HCT116 (cell line): ENCODE results near the gene AKR1B1. TPM values are rescaled to one million over a fixed set of nuclear protein-coding genes. Genes with fewer than 3 reads are reported as not detected.
A peak's percentile ranks its signal among the peaks of the same experiment; 100 is the strongest.

Experiments
- ATAC-seq: fragments of 200-7000 bp; cut with Tn5 transposase; 2 replicates; pipeline ENCODE4 v1.9.1; 2020; ENCODE audit warnings: mild to moderate bottlenecking, moderate library complexity
- BruUV-seq: library from RNA; stranded (reverse); fragments of 400-500 nt; replicated peaks from 2 replicates; lab custom pipeline; 2021; lab: Mats Ljungman, UMichigan
- CTCF ChIA-PET: fragments of 300-600 bp; sonication (Branson Sonifier 250); formaldehyde crosslinking; loops from one replicate; lab custom pipeline; 2021; ENCODE audit warnings: antibody characterized with exemption; lab: Charles Lee
- POLR2A ChIA-PET: fragments of 300-600, 350-600 bp; sonication (Branson Sonifier 250); formaldehyde crosslinking; loops from one replicate; lab custom pipeline; 2021; ENCODE audit warnings: antibody characterized with exemption; lab: Charles Lee
- RAD21 ChIA-PET, 2 experiments: fragments of 300-600 bp; sonication (Branson Sonifier 250); formaldehyde crosslinking; loops; one replicate each; lab custom pipeline; 2023; ENCODE audit warnings: low total read pairs in 2 of 2; ENCODE audit not compliant: uncharacterized antibody in 2 of 2, unreplicated experiment in 2 of 2, low non-redundant PET in 1 of 2; lab: Charles Lee
- DNase-seq: peaks from one replicate; pipeline ENCODE4 v3.0.0-alpha.2; 2010; ENCODE audit warnings: low read depth, low spot score
- H2AFZ ChIP-seq: fragments of 200-600 bp; shearing (Covaris generic), sonication (generic); 2 replicates; pipeline ENCODE4 v1.6.1; 2017; ENCODE audit warnings: low read depth, mixed run types, mixed read lengths, antibody characterized with exemption, low read length; ENCODE audit not compliant: poor library complexity, severe bottlenecking
- H3K27ac ChIP-seq: 2 replicates; pipeline ENCODE4 v1.5.1; 2012; ENCODE audit warnings: low read depth, low read length
- H3K27me3 ChIP-seq: fragments of 200-600 bp; sonication (generic); 2 replicates; pipeline ENCODE4 v1.6.1; 2016; ENCODE audit warnings: mixed run types, low read length, mixed read lengths; ENCODE audit not compliant: insufficient read depth
- H3K36me3 ChIP-seq, 2 experiments: fragments of 200-500 bp in 1 of 2; fragments of 200-600 bp in 1 of 2; sonication (Bioruptor generic) in 1 of 2; sonication (generic) in 1 of 2; 2 replicates each; pipeline versions ENCODE4 v1.5.1 to v1.6.1; 2014 to 2016; ENCODE audit warnings: low read length in 2 of 2, inconsistent platforms in 1 of 2, mixed read lengths in 1 of 2, mixed run types in 1 of 2; ENCODE audit not compliant: insufficient read depth in 2 of 2, control insufficient read depth in 1 of 2
- H3K4me1 ChIP-seq, 2 experiments: fragments of 200-600 bp in 1 of 2; sonication (generic) in 1 of 2; 2 replicates each; pipeline versions ENCODE4 v1.5.1 to v1.6.1; 2012 to 2017; ENCODE audit warnings: low read length in 2 of 2, inconsistent platforms in 1 of 2, mild to moderate bottlenecking in 1 of 2, mixed read lengths in 1 of 2, mixed run types in 1 of 2, moderate library complexity in 1 of 2; ENCODE audit not compliant: insufficient read depth in 2 of 2, control insufficient read depth in 1 of 2
- H3K4me2 ChIP-seq: fragments of 200-600 bp; sonication (generic); 2 replicates; pipeline ENCODE4 v1.6.1; 2017; ENCODE audit warnings: mixed run types, low read length, mixed read lengths
- H3K4me3 ChIP-seq, 2 experiments: fragments of 200-600 bp in 1 of 2; sonication (generic) in 1 of 2; replicated peaks in 1 of 2; 2 replicates each; pipeline ENCODE4 v1.5.1; 2011 to 2016; ENCODE audit warnings: low read length in 2 of 2, control low read depth in 1 of 2, low read depth in 1 of 2, mild to moderate bottlenecking in 1 of 2, mixed read lengths in 1 of 2, mixed run types in 1 of 2
- H3K79me2 ChIP-seq: fragments of 200-600 bp; sonication (generic); 2 replicates; pipeline ENCODE4 v1.6.1; 2017; ENCODE audit warnings: mild to moderate bottlenecking, mixed run types, low read length, moderate library complexity, mixed read lengths; ENCODE audit not compliant: insufficient read depth
- H3K9ac ChIP-seq: fragments of 200-600 bp; sonication (generic); 2 replicates; pipeline ENCODE4 v1.6.1; 2016; ENCODE audit warnings: low read length, mixed read lengths
- H3K9me2 ChIP-seq: fragments of 200-600 bp; sonication (generic), shearing (Covaris generic); 2 replicates; pipeline ENCODE4 v1.6.1; 2017; ENCODE audit warnings: mixed run types, mild to moderate bottlenecking, moderate library complexity; ENCODE audit not compliant: insufficient read depth
- H3K9me3 ChIP-seq, 2 experiments: fragments of 200-500 bp in 1 of 2; fragments of 200-600 bp in 1 of 2; sonication (Bioruptor generic) in 1 of 2; sonication (generic) in 1 of 2; 2 replicates each; pipeline ENCODE4 v1.6.1; 2014 to 2017; ENCODE audit warnings: low read length in 2 of 2, mixed read lengths in 2 of 2, inconsistent platforms in 1 of 2, low read depth in 1 of 2, mild to moderate bottlenecking in 1 of 2, mixed run types in 1 of 2, moderate library complexity in 1 of 2; ENCODE audit not compliant: control insufficient read depth in 1 of 2, insufficient read depth in 1 of 2
- H4K20me1 ChIP-seq: fragments of 200-600 bp; sonication (generic), shearing (Covaris generic); 2 replicates; pipeline ENCODE4 v1.6.1; 2017; ENCODE audit warnings: mixed run types, mild to moderate bottlenecking, moderate library complexity; ENCODE audit not compliant: insufficient read depth
- CTCF ChIP-seq, 3 experiments: fragments of 200-600 bp in 1 of 3; sonication (generic) in 1 of 3; IDR thresholded peaks in 2 of 3; conservative IDR thresholded peaks in 1 of 3; 2 replicates each; pipeline ENCODE4 v1.5.1; 2012 to 2017; ENCODE audit warnings: low read depth in 2 of 3, low read length in 2 of 3, antibody characterized with exemption in 1 of 3, borderline replicate concordance in 1 of 3, control low read depth in 1 of 3, mild to moderate bottlenecking in 1 of 3, mixed read lengths in 1 of 3, mixed run types in 1 of 3, moderate library complexity in 1 of 3; ENCODE audit not compliant: insufficient read depth in 1 of 3
- EZH2 ChIP-seq: fragments of 200-600 bp; sonication (generic); IDR thresholded peaks from 2 replicates; pipeline ENCODE4 v1.6.1; 2017; ENCODE audit warnings: antibody characterized with exemption, mixed run types
- EZH2phosphoT487 ChIP-seq: fragments of 200-600 bp; IDR thresholded peaks from 2 replicates; pipeline ENCODE4 v1.6.1; 2018; ENCODE audit warnings: antibody characterized with exemption, borderline replicate concordance
- FOSL1 ChIP-seq: IDR thresholded peaks from 2 replicates; pipeline ENCODE4 v1.6.1; 2012; ENCODE audit warnings: low read depth
- JUND ChIP-seq: IDR thresholded peaks from 2 replicates; pipeline ENCODE4 v1.6.1; 2012
- POLR2A ChIP-seq: IDR thresholded peaks from 2 replicates; pipeline ENCODE4 v1.7.0; 2011; ENCODE audit warnings: borderline replicate concordance; ENCODE audit not compliant: insufficient read depth, insufficient read length; ENCODE audit errors: extremely low read depth
- POLR2AphosphoS5 ChIP-seq: IDR thresholded peaks from 2 replicates; pipeline ENCODE4 v1.6.1; 2011; ENCODE audit warnings: mild to moderate bottlenecking, low read depth, low read length, moderate library complexity
- RAD21 ChIP-seq: IDR thresholded peaks from 2 replicates; pipeline ENCODE4 v1.6.1; 2012; ENCODE audit warnings: low read depth, mild to moderate bottlenecking
- SIN3A ChIP-seq: IDR thresholded peaks from 2 replicates; pipeline ENCODE4 v1.6.1; 2012; ENCODE audit warnings: low read depth
- SP1 ChIP-seq: IDR thresholded peaks from 2 replicates; pipeline ENCODE4 v1.6.1; 2012; ENCODE audit warnings: low read depth
- SRF ChIP-seq: IDR thresholded peaks from 2 replicates; pipeline ENCODE4 v1.6.1; 2012; ENCODE audit warnings: low read depth
- intact Hi-C: fragments of 100-400 bp; cut with micrococcal nuclease; formaldehyde crosslinking; loops from 2 replicates; pipeline ENCODE4 v1.10.0; 2022
- total RNA-seq: library from RNA; stranded (reverse); gene quantifications from one replicate; pipeline ENCODE4 v1.2.1, GENCODE V29; 2021; ENCODE audit not compliant: unreplicated experiment
- TF ChIP-seq, protein P1 (sequence below): IDR thresholded peaks from 2 replicates; pipeline ENCODE4 v1.6.1; 2012
- TF ChIP-seq, protein P2 (sequence below): IDR thresholded peaks from 2 replicates; pipeline ENCODE4 v1.6.1; 2011; ENCODE audit warnings: mild to moderate bottlenecking, low read length, moderate library complexity; ENCODE audit not compliant: insufficient replicate concordance; ENCODE audit errors: extremely low read depth

Gene AKR1B1
- total RNA-seq, 1 experiment from 2014 or later = 56.8 TPM

- TF ChIP-seq CTCF (IDR thresholded peaks at IDR 0.05 in 2 of 3, conservative IDR thresholded peaks at IDR 0.05 in 1 of 3; ENCODE audit: borderline replicate concordance in 1 of 3, insufficient read depth in 1 of 3, low read depth in 2 of 3, low read length in 2 of 3) (no peak), FOSL1 (no peak), JUND (no peak), EZH2 (no peak)
Observed at GRCh38 chr7:134425777-134426176, 33.1 kb downstream of the AKR1B1 start (continued).

GRCh38 chr7:134422638-134423037, 36.3 kb downstream of the AKR1B1 start:
- no peaks in the 10 kb centered on the region for H3K79me2 ChIP-seq
- ChIA-PET CTCF (interaction anchor here (1.7 kb wide), 1 partner anchor 10 kb away, joined by 6 read pairs; no protein-coding TSS in a partner anchor), RAD21 (interaction anchor here in 1 of 2 experiments (0.9 to 1.0 kb wide), 2 partner anchors 10 to 186 kb away, joined by 3 to 4 read pairs; no protein-coding TSS in a partner anchor), POLR2A (no interaction called here)
- H3K9me3 ChIP-seq = no peaks in the 10 kb centered on the region
- no TSS peak for BruUV-seq
- TF ChIP-seq POLR2A = no peak
- TF ChIP-seq RAD21 = no peak
- no peak for TF ChIP-seq POLR2AphosphoS5
- TF ChIP-seq, protein P1, sequence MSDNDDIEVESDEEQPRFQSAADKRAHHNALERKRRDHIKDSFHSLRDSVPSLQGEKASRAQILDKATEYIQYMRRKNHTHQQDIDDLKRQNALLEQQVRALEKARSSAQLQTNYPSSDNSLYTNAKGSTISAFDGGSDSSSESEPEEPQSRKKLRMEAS = no peak
- TF ChIP-seq SIN3A = no peak
- no peak for TF ChIP-seq EZH2phosphoT487
- no peak for TF ChIP-seq SRF
- TF ChIP-seq, protein P2, sequence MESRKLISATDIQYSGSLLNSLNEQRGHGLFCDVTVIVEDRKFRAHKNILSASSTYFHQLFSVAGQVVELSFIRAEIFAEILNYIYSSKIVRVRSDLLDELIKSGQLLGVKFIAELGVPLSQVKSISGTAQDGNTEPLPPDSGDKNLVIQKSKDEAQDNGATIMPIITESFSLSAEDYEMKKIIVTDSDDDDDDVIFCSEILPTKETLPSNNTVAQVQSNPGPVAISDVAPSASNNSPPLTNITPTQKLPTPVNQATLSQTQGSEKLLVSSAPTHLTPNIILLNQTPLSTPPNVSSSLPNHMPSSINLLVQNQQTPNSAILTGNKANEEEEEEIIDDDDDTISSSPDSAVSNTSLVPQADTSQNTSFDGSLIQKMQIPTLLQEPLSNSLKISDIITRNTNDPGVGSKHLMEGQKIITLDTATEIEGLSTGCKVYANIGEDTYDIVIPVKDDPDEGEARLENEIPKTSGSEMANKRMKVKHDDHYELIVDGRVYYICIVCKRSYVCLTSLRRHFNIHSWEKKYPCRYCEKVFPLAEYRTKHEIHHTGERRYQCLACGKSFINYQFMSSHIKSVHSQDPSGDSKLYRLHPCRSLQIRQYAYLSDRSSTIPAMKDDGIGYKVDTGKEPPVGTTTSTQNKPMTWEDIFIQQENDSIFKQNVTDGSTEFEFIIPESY = no peak
- TF ChIP-seq SP1 = no peak
- no peak for TF ChIP-seq JUND
- no peak overlapping the region for H3K9ac ChIP-seq
- H3K9me2 ChIP-seq = no peaks in the 10 kb centered on the region
- H3K4me3 ChIP-seq = no peak overlapping the region
- intact Hi-C loops = loop anchor here (10.0 kb wide), 1 partner anchor 1718 kb away; no protein-coding TSS in a partner anchor
- peaks cover 7 to 15% of the 10 kb centered on the region in 2 experiments for H3K4me1 ChIP-seq
- no peak overlapping the region for H3K27ac ChIP-seq
- peak overlapping the region; percentile 50; the same call in 1 of the 2 replicates for H3K4me2 ChIP-seq
- no peaks in the 10 kb centered on the region for H3K36me3 ChIP-seq
- DNase-seq = no peak
- no peak overlapping the region for H2AFZ ChIP-seq
- no peak for ATAC-seq
- H4K20me1 ChIP-seq = no peaks in the 10 kb centered on the region
- no peaks in the 10 kb centered on the region for H3K27me3 ChIP-seq
